ENCODE data around the gene BTBD3.

Gene BTBD3

DNA sequence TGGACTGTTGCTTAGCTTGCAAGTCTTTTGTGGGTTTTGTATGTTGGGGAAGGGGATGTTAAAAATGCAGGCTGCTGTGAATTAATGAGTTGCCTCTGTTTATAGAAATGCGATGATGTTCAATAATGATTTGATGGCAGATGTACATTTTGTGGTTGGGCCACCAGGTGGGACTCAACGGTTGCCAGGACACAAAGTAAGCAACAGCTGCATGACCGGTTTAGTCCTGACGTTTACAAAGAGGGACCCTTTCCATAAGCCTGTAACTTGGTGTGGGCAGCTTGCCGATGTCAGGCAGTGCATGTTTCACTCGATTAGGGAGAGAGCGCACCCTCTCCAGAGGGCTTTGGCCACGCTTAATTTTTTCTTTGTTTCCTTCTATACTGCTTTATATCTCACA, 1.3 kb downstream of the BTBD3 start:
- H3K4me3 ChIP-seq (ENCODE audit: low read depth, low read length): no peak overlapping the region
- DNase-seq (ENCODE audit: low read depth): no peak
- TF ChIP-seq, protein P1, sequence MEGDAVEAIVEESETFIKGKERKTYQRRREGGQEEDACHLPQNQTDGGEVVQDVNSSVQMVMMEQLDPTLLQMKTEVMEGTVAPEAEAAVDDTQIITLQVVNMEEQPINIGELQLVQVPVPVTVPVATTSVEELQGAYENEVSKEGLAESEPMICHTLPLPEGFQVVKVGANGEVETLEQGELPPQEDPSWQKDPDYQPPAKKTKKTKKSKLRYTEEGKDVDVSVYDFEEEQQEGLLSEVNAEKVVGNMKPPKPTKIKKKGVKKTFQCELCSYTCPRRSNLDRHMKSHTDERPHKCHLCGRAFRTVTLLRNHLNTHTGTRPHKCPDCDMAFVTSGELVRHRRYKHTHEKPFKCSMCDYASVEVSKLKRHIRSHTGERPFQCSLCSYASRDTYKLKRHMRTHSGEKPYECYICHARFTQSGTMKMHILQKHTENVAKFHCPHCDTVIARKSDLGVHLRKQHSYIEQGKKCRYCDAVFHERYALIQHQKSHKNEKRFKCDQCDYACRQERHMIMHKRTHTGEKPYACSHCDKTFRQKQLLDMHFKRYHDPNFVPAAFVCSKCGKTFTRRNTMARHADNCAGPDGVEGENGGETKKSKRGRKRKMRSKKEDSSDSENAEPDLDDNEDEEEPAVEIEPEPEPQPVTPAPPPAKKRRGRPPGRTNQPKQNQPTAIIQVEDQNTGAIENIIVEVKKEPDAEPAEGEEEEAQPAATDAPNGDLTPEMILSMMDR (IDR thresholded peaks at IDR 0.05; ENCODE audit: low read depth, low read length): no peak
- no peak for TF ChIP-seq MYC (IDR thresholded peaks at IDR 0.05; ENCODE audit: low read depth, low read length)
- TF ChIP-seq POLR2A (IDR thresholded peaks at IDR 0.05; ENCODE audit: extremely low read depth, insufficient read length): no peak
- TF ChIP-seq, protein P2, sequence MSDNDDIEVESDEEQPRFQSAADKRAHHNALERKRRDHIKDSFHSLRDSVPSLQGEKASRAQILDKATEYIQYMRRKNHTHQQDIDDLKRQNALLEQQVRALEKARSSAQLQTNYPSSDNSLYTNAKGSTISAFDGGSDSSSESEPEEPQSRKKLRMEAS (IDR thresholded peaks at IDR 0.05; ENCODE audit: low read depth, low read length): no peak

DNA sequence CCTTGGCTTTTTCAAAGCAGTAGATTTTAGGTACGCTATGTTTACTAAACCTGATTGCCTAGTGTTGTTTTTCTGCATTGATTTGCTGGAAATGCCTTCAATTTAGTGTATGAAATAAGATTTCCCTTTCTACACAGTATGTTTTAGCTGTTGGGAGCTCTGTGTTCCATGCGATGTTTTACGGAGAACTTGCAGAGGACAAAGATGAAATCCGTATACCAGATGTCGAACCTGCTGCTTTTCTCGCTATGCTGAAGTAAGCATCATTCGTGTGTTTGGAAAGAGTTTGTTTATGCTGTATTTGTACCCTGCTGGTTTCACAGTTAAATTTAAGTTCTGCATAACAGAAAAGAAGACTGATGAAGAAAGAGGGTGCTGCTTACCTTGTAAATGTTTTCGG, 1.9 kb downstream of the BTBD3 start:
- TF ChIP-seq, protein P1 (IDR thresholded peaks at IDR 0.05; ENCODE audit: low read depth, low read length): no peak
- TF ChIP-seq, protein P2 (IDR thresholded peaks at IDR 0.05; ENCODE audit: low read depth, low read length): no peak
- TF ChIP-seq MYC (IDR thresholded peaks at IDR 0.05; ENCODE audit: low read depth, low read length) (no peak), POLR2A (IDR thresholded peaks at IDR 0.05; ENCODE audit: extremely low read depth, insufficient read length) (no peak)
- DNase-seq (ENCODE audit: low read depth): no peak

DNA sequence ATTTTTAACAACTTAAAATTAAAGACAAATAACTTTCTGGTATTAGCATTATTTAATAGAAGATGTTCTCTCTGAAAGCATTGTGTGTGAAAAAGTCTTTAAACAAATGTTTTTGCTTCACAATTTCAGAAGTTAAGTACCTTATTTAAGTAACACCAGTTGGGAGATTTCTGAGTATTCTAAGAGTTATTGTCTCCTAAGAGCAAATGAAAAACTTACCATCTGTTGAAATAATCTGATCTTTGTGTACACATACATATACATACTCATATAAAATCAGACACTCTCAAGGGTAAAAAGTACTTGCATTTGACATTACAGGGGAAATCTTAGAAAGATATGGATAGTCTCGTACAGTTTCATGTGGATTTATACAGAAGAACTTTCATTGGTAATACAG, 2.4 kb downstream of the BTBD3 start:
- H3K4me3 ChIP-seq (ENCODE audit: low read depth, low read length): no peak overlapping the region
- DNase-seq (ENCODE audit: low read depth): no peak
- TF ChIP-seq POLR2A (IDR thresholded peaks at IDR 0.05; ENCODE audit: extremely low read depth, insufficient read length): no peak
- TF ChIP-seq, protein P2 (IDR thresholded peaks at IDR 0.05; ENCODE audit: low read depth, low read length): no peak
- TF ChIP-seq, protein P1 (IDR thresholded peaks at IDR 0.05; ENCODE audit: low read depth, low read length): no peak
- no peak for TF ChIP-seq MYC (IDR thresholded peaks at IDR 0.05; ENCODE audit: low read depth, low read length)

More for the DNA sequence above, 1.9 kb downstream of the BTBD3 start:
- no peak overlapping the region for H3K4me3 ChIP-seq (ENCODE audit: low read depth, low read length)

DNA sequence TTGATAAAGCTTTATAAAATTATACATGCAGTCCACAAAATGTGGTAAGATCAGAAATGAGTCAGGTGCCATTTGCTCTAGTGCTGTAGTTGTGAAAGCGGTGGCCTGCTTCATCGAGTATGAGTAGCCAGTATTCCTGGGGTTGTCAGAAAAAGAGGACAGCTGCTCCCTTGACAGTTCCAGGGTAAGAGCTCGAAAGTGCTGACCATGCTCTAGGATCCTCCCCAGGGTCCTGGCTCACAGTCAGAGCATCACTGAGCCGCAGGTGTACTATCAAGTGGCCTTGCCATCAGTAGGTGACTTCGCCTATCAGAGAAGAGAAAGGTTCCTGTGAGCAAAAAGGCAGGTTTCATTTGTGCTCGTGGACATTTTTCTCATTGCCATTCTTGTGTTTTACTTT, 3.6 kb downstream of the BTBD3 start:
- no peak for TF ChIP-seq MYC (IDR thresholded peaks at IDR 0.05; ENCODE audit: low read depth, low read length)
- TF ChIP-seq, protein P2 (IDR thresholded peaks at IDR 0.05; ENCODE audit: low read depth, low read length): no peak
- TF ChIP-seq, protein P1 (IDR thresholded peaks at IDR 0.05; ENCODE audit: low read depth, low read length): no peak
- TF ChIP-seq POLR2A (IDR thresholded peaks at IDR 0.05; ENCODE audit: extremely low read depth, insufficient read length): no peak
- no peak for DNase-seq (ENCODE audit: low read depth)

DNA sequence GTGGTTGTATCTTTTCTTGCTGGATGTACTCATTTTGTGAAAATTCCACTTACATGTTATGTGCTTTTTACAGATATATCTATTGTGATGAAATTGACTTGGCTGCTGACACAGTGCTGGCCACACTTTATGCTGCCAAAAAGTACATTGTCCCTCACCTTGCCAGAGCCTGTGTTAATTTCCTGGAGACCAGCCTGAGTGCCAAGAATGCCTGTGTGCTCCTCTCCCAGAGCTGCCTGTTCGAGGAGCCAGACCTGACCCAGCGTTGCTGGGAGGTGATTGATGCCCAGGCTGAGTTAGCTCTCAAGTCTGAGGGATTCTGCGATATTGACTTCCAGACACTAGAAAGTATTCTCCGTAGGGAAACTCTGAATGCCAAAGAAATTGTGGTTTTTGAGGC, 4.9 kb downstream of the BTBD3 start:
- DNase-seq (ENCODE audit: low read depth): no peak
- H3K4me3 ChIP-seq (ENCODE audit: low read depth, low read length): no peak overlapping the region
- no peak for TF ChIP-seq POLR2A (IDR thresholded peaks at IDR 0.05; ENCODE audit: extremely low read depth, insufficient read length)
- no peak for TF ChIP-seq MYC (IDR thresholded peaks at IDR 0.05; ENCODE audit: low read depth, low read length)
- TF ChIP-seq, protein P1 (IDR thresholded peaks at IDR 0.05; ENCODE audit: low read depth, low read length): no peak
- TF ChIP-seq, protein P2 (IDR thresholded peaks at IDR 0.05; ENCODE audit: low read depth, low read length): no peak

More for the DNA sequence above, 3.6 kb downstream of the BTBD3 start:
- no peak overlapping the region for H3K4me3 ChIP-seq (ENCODE audit: low read depth, low read length)

Data from NB4 (cell line).